Measurements from ENCODE around the gene AGRP. TPM values are rescaled to one million over a fixed set of nuclear protein-coding genes. Genes with fewer than 3 reads are reported as not detected.

Gene AGRP
- total and polyA plus RNA-seq, 8 donors, result 0.18 to 1.9 (median 0.37) TPM; not detected in 1

DNA sequence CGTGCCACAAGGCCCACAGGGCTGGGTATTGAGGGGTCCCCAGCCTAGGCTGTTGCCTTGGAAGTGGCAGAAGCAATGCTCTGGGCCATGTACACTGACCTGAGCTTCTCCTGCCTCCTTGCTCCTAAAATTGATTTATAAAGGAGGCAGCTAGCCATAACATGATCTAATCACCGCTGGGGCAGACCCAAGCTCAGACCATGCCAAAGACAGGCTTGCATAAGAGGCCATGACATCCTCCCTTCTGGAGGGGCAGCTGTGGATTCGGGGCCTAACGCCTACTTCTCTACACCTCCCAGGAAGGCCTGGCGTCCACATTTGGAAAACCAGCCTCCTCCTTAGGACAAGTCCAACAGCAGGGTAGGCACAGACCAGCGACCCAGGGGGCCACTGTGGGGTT lies 40.1 kb downstream of the AGRP start:
- H3K36me3 ChIP-seq, result peaks cover 0 to 98% of the 10 kb centered on the region in 2 donors
- peaks cover 24 to 52% of the 10 kb centered on the region in 2 donors for H3K4me1 ChIP-seq
- no peak for DNase-seq
- H3K4me3 ChIP-seq, result no peak overlapping the region
- ATAC-seq, result no peak
- no peaks in the 10 kb centered on the region for H3K9me3 ChIP-seq
- TF ChIP-seq, protein P1, sequence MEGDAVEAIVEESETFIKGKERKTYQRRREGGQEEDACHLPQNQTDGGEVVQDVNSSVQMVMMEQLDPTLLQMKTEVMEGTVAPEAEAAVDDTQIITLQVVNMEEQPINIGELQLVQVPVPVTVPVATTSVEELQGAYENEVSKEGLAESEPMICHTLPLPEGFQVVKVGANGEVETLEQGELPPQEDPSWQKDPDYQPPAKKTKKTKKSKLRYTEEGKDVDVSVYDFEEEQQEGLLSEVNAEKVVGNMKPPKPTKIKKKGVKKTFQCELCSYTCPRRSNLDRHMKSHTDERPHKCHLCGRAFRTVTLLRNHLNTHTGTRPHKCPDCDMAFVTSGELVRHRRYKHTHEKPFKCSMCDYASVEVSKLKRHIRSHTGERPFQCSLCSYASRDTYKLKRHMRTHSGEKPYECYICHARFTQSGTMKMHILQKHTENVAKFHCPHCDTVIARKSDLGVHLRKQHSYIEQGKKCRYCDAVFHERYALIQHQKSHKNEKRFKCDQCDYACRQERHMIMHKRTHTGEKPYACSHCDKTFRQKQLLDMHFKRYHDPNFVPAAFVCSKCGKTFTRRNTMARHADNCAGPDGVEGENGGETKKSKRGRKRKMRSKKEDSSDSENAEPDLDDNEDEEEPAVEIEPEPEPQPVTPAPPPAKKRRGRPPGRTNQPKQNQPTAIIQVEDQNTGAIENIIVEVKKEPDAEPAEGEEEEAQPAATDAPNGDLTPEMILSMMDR (IDR thresholded peaks at IDR 0.05), result no peak
- no peaks in the 10 kb centered on the region for H3K27me3 ChIP-seq
- intact Hi-C loops (cut with DNase I), result no loop called here
- H3K27ac ChIP-seq, result no peak overlapping the region

DNA sequence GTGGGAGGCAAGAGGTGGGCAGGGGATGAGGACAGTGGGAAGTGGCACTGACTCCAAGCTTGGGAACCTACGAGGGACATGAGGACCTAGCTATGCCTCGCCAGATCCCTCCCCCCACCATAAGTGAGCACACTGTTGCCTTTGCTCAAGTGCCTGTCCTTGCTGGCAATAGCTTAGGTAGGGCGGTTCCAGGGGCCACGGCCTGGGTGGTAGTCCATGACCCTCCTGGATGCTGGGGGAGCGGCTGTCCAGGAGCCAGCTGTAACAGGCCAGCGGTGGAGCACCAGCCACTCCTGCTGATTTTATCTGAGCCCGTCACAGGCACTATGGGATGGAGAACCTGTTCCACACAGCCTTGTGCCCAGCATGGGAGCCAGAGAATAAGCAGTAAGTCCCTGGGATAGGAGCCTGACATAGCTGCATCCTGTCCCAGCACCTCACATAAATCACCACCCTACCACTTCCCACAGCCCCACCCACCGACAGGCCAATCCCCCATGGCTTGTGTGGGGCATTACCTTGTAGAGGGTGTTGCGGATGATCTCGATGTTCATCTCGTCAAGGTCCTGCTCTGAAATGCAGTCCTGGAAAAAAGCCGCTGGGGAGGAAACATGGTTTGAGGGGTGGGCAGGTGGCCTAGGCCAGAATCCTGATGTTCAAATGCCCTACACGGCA lies 40.6 kb downstream of the AGRP start:
- H3K9me3 ChIP-seq, result no peaks in the 10 kb centered on the region
- H3K27me3 ChIP-seq, result no peaks in the 10 kb centered on the region
- H3K27ac ChIP-seq, result no peak overlapping the region
- ATAC-seq, result no peak
- TF ChIP-seq, protein P1 (IDR thresholded peaks at IDR 0.05), result no peak
- no peak for DNase-seq
- intact Hi-C loops (cut with DNase I), result no loop called here
- no peak overlapping the region for H3K4me3 ChIP-seq
- peaks cover 20 to 50% of the 10 kb centered on the region in 2 donors for H3K4me1 ChIP-seq
- H3K36me3 ChIP-seq, result peaks cover 0 to 98% of the 10 kb centered on the region in 2 donors

DNA sequence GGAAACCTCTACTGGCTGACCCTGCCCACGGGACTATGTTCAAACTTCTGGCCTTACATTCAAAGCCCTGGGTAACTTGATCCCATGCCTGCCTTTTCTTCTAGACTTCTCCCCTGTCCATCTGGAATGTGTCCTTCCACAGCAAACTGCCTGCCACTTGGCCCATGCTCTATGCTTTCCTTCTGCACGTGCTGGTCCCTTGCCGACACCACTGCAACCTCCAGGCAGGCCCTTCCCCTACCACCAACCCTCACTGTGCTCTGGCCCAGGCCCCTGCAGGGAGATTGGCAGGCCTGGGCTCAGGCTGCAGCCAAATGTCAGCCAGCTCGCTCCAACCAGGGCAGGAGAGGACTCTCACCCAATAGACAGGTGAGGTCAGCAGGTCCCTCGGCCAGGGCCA lies 41.4 kb downstream of the AGRP start:
- peak; percentile 1 for ATAC-seq
- TF ChIP-seq, protein P1 (IDR thresholded peaks at IDR 0.05), result no peak
- Histone ChIP-seq H3K27me3 (no peaks in the 10 kb centered on the region), H3K36me3 (peaks cover 0 to 98% of the 10 kb centered on the region in 2 donors), H3K4me3 (no peak overlapping the region), H3K27ac (peak overlapping the region in 1 of 2 donors; percentile 56), H3K4me1 (peaks cover 12 to 42% of the 10 kb centered on the region in 2 donors), H3K9me3 (no peaks in the 10 kb centered on the region)
- intact Hi-C loops (cut with DNase I), result no loop called here
- DNase-seq, result peak in 1 of 4 donors; percentile 76

DNA sequence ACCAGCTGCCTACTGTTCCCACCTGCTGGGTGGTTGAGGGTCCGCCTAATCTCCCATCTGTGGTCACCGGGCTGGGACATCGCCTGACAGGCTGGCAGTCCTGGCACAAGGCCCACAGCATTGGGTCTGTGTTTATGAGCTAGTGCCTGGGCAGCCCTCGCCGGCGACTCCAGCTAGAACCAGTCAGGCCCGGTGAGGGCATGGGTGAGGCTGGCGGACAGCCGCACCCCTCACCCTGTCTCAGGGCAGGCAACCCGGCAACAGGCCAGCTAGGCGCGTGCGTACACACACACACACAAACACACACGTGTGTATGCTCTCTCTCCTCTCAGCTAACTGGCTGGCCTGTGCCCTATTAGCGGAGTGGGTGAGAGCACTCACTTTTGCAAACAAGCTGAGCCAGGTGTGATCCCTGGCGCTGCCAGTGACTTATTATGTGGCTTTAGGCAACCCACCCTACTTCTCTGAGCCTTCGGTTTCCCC lies 42.0 kb downstream of the AGRP start:
- ATAC-seq (peak; percentile 87), DNase-seq (peak in 3 of 4 donors; percentile 79 to 91 (median 87))
- intact Hi-C loops (cut with DNase I), result no loop called here
- Histone ChIP-seq H3K4me1 (peaks cover 6 to 36% of the 10 kb centered on the region in 2 donors), H3K36me3 (peaks cover 0 to 100% of the 10 kb centered on the region in 2 donors), H3K27ac (peak overlapping the region in 1 of 2 donors; percentile 56), H3K4me3 (no peak overlapping the region), H3K27me3 (no peaks in the 10 kb centered on the region), H3K9me3 (no peaks in the 10 kb centered on the region)
- TF ChIP-seq, protein P1 (IDR thresholded peaks at IDR 0.05), result no peak

DNA sequence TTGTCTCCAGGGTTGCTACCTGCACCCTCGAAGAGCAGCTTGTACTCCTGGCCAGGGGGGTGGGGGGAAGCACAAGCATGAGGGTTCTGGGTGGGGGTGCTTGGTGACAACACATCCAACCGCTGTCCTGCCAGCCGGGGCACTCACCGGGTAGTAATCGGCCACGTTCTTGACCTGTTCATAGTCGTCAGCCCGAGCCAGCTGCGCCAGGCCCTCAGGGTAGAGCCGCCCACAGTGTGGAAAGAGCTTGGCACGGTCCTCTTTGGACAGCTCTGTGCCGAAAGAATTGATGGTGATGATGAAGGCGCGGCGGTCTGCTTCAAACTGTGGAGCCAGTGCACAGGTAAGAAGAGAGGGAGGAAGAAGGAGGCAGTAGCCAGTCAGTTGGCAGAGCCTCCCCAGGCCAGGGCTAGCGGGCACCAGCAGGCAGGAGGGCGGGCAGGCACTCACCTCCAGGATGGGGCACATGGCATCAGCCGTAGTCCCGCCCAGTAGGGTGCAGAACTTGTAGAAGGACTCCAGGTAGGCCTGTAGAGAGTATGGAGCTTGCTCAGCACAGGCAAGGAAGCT lies 44.4 kb downstream of the AGRP start:
- Histone ChIP-seq H3K36me3 (peaks cover 0 to 86% of the 10 kb centered on the region in 2 donors), H3K9me3 (no peaks in the 10 kb centered on the region)
- DNase-seq, result no peak

More for the DNA sequence above, 44.4 kb downstream of the AGRP start:
- Histone ChIP-seq H3K27ac (no peak overlapping the region), H3K4me1 (peaks cover 0 to 31% of the 10 kb centered on the region in 2 donors), H3K27me3 (no peaks in the 10 kb centered on the region), H3K4me3 (no peak overlapping the region)
- TF ChIP-seq, protein P1 (IDR thresholded peaks at IDR 0.05), result no peak
- intact Hi-C loops (cut with DNase I), result no loop called here
- no peak for ATAC-seq
